Caco-2 (cell line): ENCODE results near the gene PCNX3. TPM values are rescaled to one million over a fixed set of nuclear protein-coding genes. Genes with fewer than 3 reads are reported as not detected.
"Not testable (repeated sequence)": the region's sequence is repeated elsewhere in the genome, so short reads cannot be mapped to it uniquely, and the experiment has no call there.

Experiments used
- BruUV-seq: library from RNA; stranded (reverse); fragments of 400-500 nt; replicated peaks from 2 replicates; lab custom pipeline; 2021; lab: Mats Ljungman, UMichigan
- CTCF ChIA-PET: fragments of 300-600 bp; sonication (Branson Sonifier 250); formaldehyde crosslinking; loops from one replicate; lab custom pipeline; 2022; ENCODE audit warnings: antibody characterized with exemption; lab: Charles Lee
- POLR2A ChIA-PET: fragments of 300-600 bp; sonication (Branson Sonifier 250); formaldehyde crosslinking; loops from one replicate; lab custom pipeline; 2022; ENCODE audit warnings: antibody characterized with exemption; lab: Charles Lee
- DNase-seq, 2 experiments: peaks; one replicate each; pipeline versions ENCODE4 v3.0.0 to v3.0.0-alpha.2; 2020 to 2022
- H3K27me3 ChIP-seq: replicated peaks from 2 replicates; pipeline ENCODE4 v1.6.0; 2011; ENCODE audit warnings: low read length; ENCODE audit not compliant: control insufficient read depth, insufficient read depth
- H3K36me3 ChIP-seq: 2 replicates; pipeline ENCODE4 v1.5.1; 2011; ENCODE audit warnings: low read length; ENCODE audit not compliant: control insufficient read depth, insufficient read depth
- H3K4me1 ChIP-seq: fragments of 250-450 bp; sonication (Bioruptor Pico); 2 replicates; pipeline ENCODE4 v1.5.1; 2020; ENCODE audit warnings: mild to moderate bottlenecking
- H3K4me3 ChIP-seq: 2 replicates; pipeline ENCODE4 v1.5.1; 2011; ENCODE audit warnings: low read depth, mild to moderate bottlenecking, control low read depth, low read length
- H3K9me3 ChIP-seq: fragments of 250-450 bp; sonication (Bioruptor Pico); 2 replicates; pipeline ENCODE4 v1.5.1; 2020; ENCODE audit warnings: mild to moderate bottlenecking, moderate library complexity
- H3K27ac Mint-ChIP-seq: one replicate; pipeline ENCODE4 v1.8.0; 2022; ENCODE audit warnings: mixed read lengths; ENCODE audit not compliant: unreplicated experiment
- H3K27me3 Mint-ChIP-seq: one replicate; pipeline ENCODE4 v1.8.0; 2022; ENCODE audit warnings: mixed read lengths; ENCODE audit not compliant: insufficient read depth, unreplicated experiment
- H3K36me3 Mint-ChIP-seq: one replicate; pipeline ENCODE4 v1.8.0; 2022; ENCODE audit warnings: mild to moderate bottlenecking, mixed read lengths; ENCODE audit not compliant: insufficient read depth, unreplicated experiment
- H3K4me1 Mint-ChIP-seq: one replicate; pipeline ENCODE4 v1.8.0; 2022; ENCODE audit warnings: low read depth, mixed read lengths; ENCODE audit not compliant: unreplicated experiment
- H3K4me3 Mint-ChIP-seq: one replicate; pipeline ENCODE4 v1.8.0; 2022; ENCODE audit warnings: mild to moderate bottlenecking, moderate library complexity, mixed read lengths; ENCODE audit not compliant: unreplicated experiment
- H3K9me3 Mint-ChIP-seq: one replicate; pipeline ENCODE4 v1.8.0; 2022; ENCODE audit warnings: mixed read lengths; ENCODE audit not compliant: unreplicated experiment
- CTCF ChIP-seq, 2 experiments: fragments of 200-600 bp in 1 of 2; IDR thresholded peaks; 1 replicate in 1 of 2; 2 replicates in 1 of 2; pipeline versions ENCODE4 v1.5.1 to v1.8.0; 2011 to 2022; ENCODE audit warnings: antibody characterized with exemption in 1 of 2, control low read depth in 1 of 2, inconsistent platforms in 1 of 2, low read depth in 1 of 2, low read length in 1 of 2, mild to moderate bottlenecking in 1 of 2, moderate library complexity in 1 of 2; ENCODE audit not compliant: insufficient read depth in 1 of 2, severe bottlenecking in 1 of 2, unreplicated experiment in 1 of 2
- intact Hi-C: fragments of 100-400 bp; cut with micrococcal nuclease; formaldehyde crosslinking; loops from one replicate; pipeline ENCODE4 v1.10.0; 2022; ENCODE audit not compliant: unreplicated experiment
- total RNA-seq: library from RNA; stranded (reverse); gene quantifications from 2 replicates; pipeline ENCODE4 v1.2.3, GENCODE V29; 2022

The PCNX3 gene
- total RNA-seq, 1 experiment from 2014 or later: 52.7 TPM

GRCh38 chr11:65637794-65638419 is 22.3 kb downstream of the PCNX3 start, which contains the start of gene SIPA1:
Gene SIPA1 (plus strand): TSS chr11:65638101. CDS start chr11:65640922, 2,821 bp downstream.
- Mint-ChIP-seq H3K27me3 (no peaks in the 10 kb centered on the region), H3K4me1 (peaks cover 5% of the 10 kb centered on the region), H3K36me3 (peaks cover 56% of the 10 kb centered on the region), H3K4me3 (peak within 1 kb of the TSS; percentile 23), H3K9me3 (no peaks in the 10 kb centered on the region), H3K27ac (no peak within 1 kb of the TSS)
- CTCF ChIA-PET: interaction anchor here (0.7 kb wide), 1 partner anchor 15 kb away, joined by 3 read pairs; no protein-coding TSS in a partner anchor
- BruUV-seq: no TSS peak
- TF ChIP-seq CTCF (IDR thresholded peaks at IDR 0.05; ENCODE audit: insufficient read depth in 1 of 2, low read depth in 1 of 2, low read length in 1 of 2, severe bottlenecking in 1 of 2, unreplicated experiment in 1 of 2): peak in 1 of 2 experiments; percentile 39
- H3K36me3 ChIP-seq: peaks cover 5% of the 10 kb centered on the region
- intact Hi-C loops: no loop called here
- no peaks in the 10 kb centered on the region for H3K4me1 ChIP-seq
- DNase-seq: peak; percentile 76 to 77
- POLR2A ChIA-PET: no interaction called here
- no peaks in the 10 kb centered on the region for H3K27me3 ChIP-seq
- no peaks in the 10 kb centered on the region for H3K9me3 ChIP-seq
- peak within 1 kb of the TSS; percentile 12; the same call in 1 of the 2 replicates for H3K4me3 ChIP-seq

GRCh38 chr11:65639228-65639597 is 23.6 kb downstream of the PCNX3 start:
- H3K27ac Mint-ChIP-seq, H3K4me1 ChIP-seq, H3K9me3 Mint-ChIP-seq, H3K27me3 ChIP-seq, H3K36me3 ChIP-seq, DNase-seq, H3K27me3 Mint-ChIP-seq, CTCF ChIA-PET, intact Hi-C loops, BruUV-seq, H3K4me3 ChIP-seq, POLR2A ChIA-PET, H3K9me3 ChIP-seq: not testable (repeated sequence)
- H3K4me3 Mint-ChIP-seq: peak overlapping the region; percentile 23
- H3K4me1 Mint-ChIP-seq: peaks cover 16% of the 10 kb centered on the region
- H3K36me3 Mint-ChIP-seq: peaks cover 47% of the 10 kb centered on the region

- Mint-ChIP-seq H3K4me3 (no peak overlapping the region), H3K36me3 (peaks cover 40% of the 10 kb centered on the region), H3K27ac (no peak overlapping the region), H3K27me3 (no peaks in the 10 kb centered on the region), H3K9me3 (no peaks in the 10 kb centered on the region), H3K4me1 (peaks cover 20% of the 10 kb centered on the region)
- POLR2A ChIA-PET: no interaction called here
- no peaks in the 10 kb centered on the region for H3K9me3 ChIP-seq
- DNase-seq: no peak
- no peaks in the 10 kb centered on the region for H3K27me3 ChIP-seq
- peaks cover 5% of the 10 kb centered on the region for H3K36me3 ChIP-seq
- CTCF ChIA-PET: interaction anchor here (0.6 kb wide), 1 partner anchor 301 kb away, joined by 3 read pairs; no protein-coding TSS in a partner anchor
- TF ChIP-seq CTCF (IDR thresholded peaks at IDR 0.05; ENCODE audit: insufficient read depth in 1 of 2, low read depth in 1 of 2, low read length in 1 of 2, severe bottlenecking in 1 of 2, unreplicated experiment in 1 of 2): no peak
- no peak overlapping the region for H3K4me3 ChIP-seq
- no peaks in the 10 kb centered on the region; the same call in 1 of the 2 replicates for H3K4me1 ChIP-seq
- no TSS peak for BruUV-seq
- intact Hi-C loops: no loop called here
Measured at GRCh38 chr11:65639623-65640482, 24.3 kb downstream of the PCNX3 start.
